HG02763 (cell line): ENCODE data around the gene SDHAF1.

Experiments used
- ATAC-seq: cut with Tn5 transposase; IDR thresholded peaks from one replicate; pipeline ENCODE4 v1.9.1; 2021; ENCODE audit warnings: mild to moderate bottlenecking, moderate library complexity; ENCODE audit not compliant: unreplicated experiment

Gene SDHAF1

GRCh38 chr19:35986664-35987570, 8.1 kb upstream of the SDHAF1 start:
- ATAC-seq = no peak

- no peak for ATAC-seq
These were observed 7.5 kb upstream of the SDHAF1 start for GRCh38 chr19:35987571-35987896.

GRCh38 chr19:35988824-35989223, 6.2 kb upstream of the SDHAF1 start:
- ATAC-seq = no peak

GRCh38 chr19:35990156-35990555, 4.8 kb upstream of the SDHAF1 start:
- no peak for ATAC-seq

GRCh38 chr19:35990771-35991730, 3.9 kb upstream of the SDHAF1 start:
- no peak for ATAC-seq

- no peak for ATAC-seq
These were observed 3.1 kb upstream of the SDHAF1 start for GRCh38 chr19:35991731-35992450.

- no peak for ATAC-seq
These were observed 1.9 kb upstream of the SDHAF1 start for GRCh38 chr19:35992907-35993765.

GRCh38 chr19:35993923-35994598, 927 bp upstream of the SDHAF1 start:
- no peak for ATAC-seq

GRCh38 chr19:35996777-35997176, 1.8 kb downstream of the SDHAF1 start:
- no peak for ATAC-seq

- no peak for ATAC-seq
These were observed 6.6 kb downstream of the SDHAF1 start for GRCh38 chr19:36001605-36002004.

- ATAC-seq = no peak
These were observed 8.3 kb downstream of the SDHAF1 start for GRCh38 chr19:36003284-36003683.

- no peak for ATAC-seq
These were observed 12.0 kb downstream of the SDHAF1 start for GRCh38 chr19:36006955-36007354.

GRCh38 chr19:36008336-36008978, 13.5 kb downstream of the SDHAF1 start, which contains the start of gene SYNE4:
Gene SYNE4 (minus strand): TSS chr19:36008813. CDS start chr19:36008681, 132 bp downstream.
- ATAC-seq = no peak

GRCh38 chr19:36009220-36009619, 14.2 kb downstream of the SDHAF1 start:
- ATAC-seq = no peak

GRCh38 chr19:36009633-36010379, 14.8 kb downstream of the SDHAF1 start:
- ATAC-seq = no peak

GRCh38 chr19:36010402-36010801, 15.4 kb downstream of the SDHAF1 start:
- no peak for ATAC-seq

GRCh38 chr19:36013280-36014011, 18.5 kb downstream of the SDHAF1 start:
- ATAC-seq = no peak
